Measurements from ENCODE around the gene ATP2C1.
"Not testable (repeated sequence)": the region's sequence is repeated elsewhere in the genome, so short reads cannot be mapped to it uniquely, and the experiment has no call there.

ATP2C1 gene

DNA sequence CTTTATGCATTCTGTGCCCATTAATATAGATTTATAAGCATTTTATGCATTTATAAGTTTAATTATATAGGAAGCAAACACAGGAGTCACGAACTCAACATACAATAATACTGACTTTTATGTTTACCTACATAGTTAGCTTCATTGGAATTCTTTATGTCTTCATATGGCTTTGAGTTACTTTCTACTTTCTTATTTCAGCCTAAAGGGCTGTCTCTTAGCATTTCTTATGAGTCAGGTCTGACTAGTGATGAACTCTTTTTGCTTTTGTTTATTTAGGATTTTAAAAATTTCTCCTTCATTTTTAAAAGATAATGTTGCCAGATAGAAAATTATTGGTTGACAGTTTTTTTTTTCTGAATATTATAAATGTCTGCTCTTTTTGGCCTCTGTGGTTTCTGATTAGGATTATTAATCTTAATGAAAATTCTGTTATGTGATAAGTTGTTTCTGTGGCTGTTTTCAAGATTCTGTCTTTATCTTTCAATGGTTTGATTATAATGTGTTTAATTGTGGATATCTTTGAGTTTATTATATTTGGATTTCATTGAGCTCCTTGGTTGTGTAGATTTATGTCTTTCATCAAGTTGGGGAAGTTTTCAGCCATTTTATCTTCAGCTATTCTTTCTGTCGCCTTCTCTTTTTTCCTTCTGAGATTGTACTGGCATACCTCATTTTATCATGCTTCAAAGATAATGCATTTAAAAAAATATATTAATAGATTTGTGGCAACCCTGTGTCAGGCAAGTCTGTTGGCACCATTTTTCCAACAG lies 54.3 kb downstream of the ATP2C1 start:
- DNase-seq, result no peak

DNA sequence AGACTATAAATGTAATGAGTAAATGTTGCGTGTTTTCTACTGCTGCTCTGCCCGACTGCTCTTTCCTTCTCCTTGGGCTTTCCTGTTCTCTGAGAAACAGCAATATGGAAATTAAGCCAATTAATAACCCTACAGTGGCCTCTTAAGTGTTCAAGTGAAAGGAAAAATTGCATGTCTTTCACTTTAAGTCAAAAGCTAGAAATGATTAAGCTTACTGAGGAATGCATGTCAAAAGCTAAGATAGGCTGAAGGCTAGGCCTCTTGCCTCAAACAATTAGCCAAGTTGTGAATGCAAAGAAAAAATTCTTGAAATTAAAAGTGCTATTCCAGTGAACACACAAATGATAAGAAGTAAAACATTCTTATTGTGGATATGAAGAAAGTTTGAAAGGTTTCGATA lies 55.0 kb downstream of the ATP2C1 start:
- DNase-seq, result no peak

GRCh38 chr3:130950124-130950523 lies 56.2 kb downstream of the ATP2C1 start:
- DNase-seq, result no peak

GRCh38 chr3:130950641-130951040 lies 56.8 kb downstream of the ATP2C1 start:
- DNase-seq, result no peak

- no peak for DNase-seq
Observed at GRCh38 chr3:130955481-130955880, 61.6 kb downstream of the ATP2C1 start.

DNA sequence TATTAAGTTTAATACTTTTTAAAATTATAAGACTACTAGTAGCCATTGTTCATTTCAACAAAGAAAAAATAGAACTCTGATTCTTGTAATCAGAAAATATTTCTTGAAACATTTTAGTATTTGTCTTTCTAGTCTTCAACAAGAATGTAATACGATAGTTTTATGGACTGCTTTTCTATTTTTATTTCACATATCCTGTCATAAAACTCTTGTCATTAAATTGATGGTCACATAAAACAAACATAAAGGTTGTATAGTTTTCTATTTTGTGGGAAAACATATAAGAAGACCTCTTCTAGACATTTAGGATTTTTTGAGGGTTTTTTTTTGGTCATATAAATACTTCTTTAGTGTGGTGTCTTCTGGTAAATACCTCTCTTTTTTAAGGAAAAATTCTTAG lies 62.4 kb downstream of the ATP2C1 start:
- no peak for DNase-seq

- no peak for DNase-seq
Observed at GRCh38 chr3:130956721-130957120, 62.8 kb downstream of the ATP2C1 start.

GRCh38 chr3:130960139-130960795 lies 66.4 kb downstream of the ATP2C1 start:
- no peak for DNase-seq

GRCh38 chr3:130961458-130961857 lies 67.6 kb downstream of the ATP2C1 start:
- no peak for DNase-seq

DNA sequence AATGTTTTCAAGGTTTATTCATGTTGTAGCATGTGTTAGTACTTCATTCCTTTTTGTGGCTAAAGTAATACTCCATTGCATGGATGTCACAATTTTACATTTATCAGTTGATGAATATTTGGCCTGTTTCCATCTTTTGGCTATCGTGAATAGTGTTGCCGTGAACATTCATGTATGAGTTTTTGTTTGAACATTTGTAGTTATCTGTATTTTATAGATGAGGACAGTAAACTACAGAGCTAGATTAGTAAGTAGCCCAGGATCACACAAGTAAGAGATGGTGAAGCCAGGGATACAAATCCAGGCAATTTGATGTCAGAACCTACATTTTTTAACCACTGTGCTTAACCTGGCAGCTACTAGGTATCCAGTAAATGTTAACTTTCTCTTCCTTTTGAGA lies 69.6 kb downstream of the ATP2C1 start:
- no peak for DNase-seq

DNA sequence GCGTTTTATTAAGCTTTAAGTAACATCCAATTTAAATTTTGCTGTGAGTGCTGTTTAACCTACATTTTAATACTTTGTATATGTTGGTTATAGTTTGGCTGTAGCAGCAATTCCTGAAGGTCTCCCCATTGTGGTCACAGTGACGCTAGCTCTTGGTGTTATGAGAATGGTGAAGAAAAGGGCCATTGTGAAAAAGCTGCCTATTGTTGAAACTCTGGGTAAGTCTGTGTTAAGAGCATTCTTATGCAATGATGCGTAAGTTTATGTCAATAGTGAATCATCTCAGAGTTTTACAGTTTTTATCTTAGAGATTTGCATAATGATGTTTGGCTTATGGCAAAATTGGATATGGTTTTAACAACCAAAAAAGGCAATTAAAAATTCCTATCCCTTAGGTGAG lies 70.0 kb downstream of the ATP2C1 start:
- DNase-seq, result no peak

DNA sequence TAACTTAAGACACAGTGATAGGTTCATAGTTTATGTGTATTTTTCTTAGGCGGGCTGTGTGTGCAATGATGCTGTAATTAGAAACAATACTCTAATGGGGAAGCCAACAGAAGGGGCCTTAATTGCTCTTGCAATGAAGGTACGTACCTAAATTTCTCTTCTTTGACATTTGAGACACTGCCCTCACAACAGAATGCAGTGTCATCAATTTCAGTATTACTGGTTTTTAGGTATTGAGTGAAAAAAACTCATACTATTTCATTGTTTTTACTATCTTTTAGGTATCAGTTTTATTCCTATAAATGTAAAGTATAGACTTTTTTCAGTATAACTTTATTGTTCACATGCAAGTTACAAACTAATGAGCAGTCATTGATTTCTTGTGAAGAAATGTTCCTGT lies 73.4 kb downstream of the ATP2C1 start:
- no peak for DNase-seq

GRCh38 chr3:130968221-130968620 lies 74.3 kb downstream of the ATP2C1 start:
- no peak for DNase-seq

DNA sequence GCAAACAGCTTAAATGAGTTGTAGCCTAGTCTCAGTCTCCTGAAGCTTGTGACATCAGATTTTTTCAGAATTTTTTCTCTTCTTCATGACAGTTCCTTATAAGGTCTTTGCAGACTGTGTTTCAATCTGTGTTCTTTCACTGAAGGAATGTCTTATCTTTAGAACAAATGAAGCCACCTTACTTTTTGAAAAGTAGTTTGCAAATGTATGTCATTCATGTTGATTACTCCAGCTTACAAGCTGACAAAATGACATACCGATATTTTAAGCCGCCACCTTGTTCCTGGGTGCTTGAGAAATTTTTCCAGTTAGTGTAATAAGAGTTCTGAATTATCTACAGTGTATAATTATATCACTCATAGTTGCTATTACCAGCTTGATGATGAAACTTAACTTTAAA lies 75.7 kb downstream of the ATP2C1 start:
- DNase-seq, result no peak

DNA sequence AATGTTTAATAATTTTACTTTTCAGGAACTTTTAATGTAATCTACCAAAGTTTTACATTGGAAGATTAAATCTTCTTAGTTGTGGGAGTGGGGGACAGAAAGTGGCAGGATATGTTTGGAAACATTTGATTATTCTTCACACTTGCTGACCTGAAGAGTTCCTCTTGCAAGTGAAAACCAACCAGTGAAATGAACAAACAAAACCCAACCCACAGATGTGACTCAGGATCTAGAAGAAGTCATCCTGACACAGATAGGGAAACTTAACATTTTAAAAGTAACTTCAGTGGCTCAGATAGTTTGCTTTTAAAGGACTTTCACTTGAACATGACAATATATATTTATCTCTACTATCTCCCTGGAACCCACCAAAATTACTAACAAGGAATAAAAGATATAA lies 77.3 kb downstream of the ATP2C1 start:
- no peak for DNase-seq

GRCh38 chr3:130972592-130972991 lies 78.7 kb downstream of the ATP2C1 start:
- DNase-seq, result not testable (repeated sequence)

DNA sequence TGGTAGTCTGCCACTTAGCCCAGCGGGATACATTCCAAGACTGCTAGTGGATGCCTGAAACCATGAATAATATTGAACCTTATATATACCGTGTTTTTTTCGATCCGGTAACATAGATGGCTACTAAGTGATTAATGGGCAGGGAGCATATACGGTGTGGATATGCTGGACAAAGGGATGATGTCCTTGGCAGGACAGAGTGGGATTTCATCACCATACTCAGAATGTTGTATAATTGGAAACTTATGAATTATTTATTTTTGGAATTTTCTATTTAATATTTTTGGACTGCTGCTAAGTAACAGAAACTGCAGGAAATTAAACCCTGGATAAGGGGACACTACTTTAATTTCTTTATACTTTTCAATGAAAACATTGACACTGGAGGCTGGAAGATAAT lies 79.5 kb downstream of the ATP2C1 start:
- no peak for DNase-seq

DNA sequence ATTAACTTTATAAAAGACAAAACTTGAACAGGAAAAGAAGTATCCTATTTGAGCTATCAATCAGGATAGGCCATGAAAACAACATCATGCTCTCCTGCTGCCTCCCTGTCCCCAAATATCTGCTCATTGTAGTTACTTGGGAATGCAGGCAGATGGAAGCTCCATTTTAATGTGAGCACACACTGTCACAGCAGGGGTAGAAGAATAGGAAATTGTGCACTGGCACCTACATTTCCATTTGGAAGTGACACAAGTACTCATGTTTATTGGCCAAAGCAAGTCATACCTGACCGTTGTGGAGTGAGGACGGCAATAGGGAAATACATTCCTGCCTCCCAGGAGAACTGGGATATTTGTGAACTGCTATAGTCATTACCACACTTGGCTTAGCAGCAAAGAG lies 80.3 kb downstream of the ATP2C1 start:
- DNase-seq, result no peak

- no peak for DNase-seq
Observed at GRCh38 chr3:130975251-130975650, 81.4 kb downstream of the ATP2C1 start.

GRCh38 chr3:130976706-130977105 lies 82.8 kb downstream of the ATP2C1 start:
- no peak for DNase-seq

DNA sequence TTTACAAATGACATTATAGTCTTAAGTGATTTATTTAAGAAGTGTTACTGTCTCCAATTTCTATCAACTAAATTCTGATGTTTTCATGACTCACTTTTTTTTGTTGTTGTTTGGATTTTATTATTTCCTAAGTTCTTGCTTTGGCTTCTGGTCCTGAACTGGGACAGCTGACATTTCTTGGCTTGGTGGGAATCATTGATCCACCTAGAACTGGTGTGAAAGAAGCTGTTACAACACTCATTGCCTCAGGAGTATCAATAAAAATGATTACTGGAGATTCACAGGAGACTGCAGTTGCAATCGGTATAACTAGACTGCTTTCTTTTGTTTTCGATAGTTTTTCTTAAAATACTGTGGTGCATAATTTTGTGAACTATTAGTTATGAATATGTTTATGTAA lies 85.2 kb downstream of the ATP2C1 start:
- DNase-seq, result no peak

DNA sequence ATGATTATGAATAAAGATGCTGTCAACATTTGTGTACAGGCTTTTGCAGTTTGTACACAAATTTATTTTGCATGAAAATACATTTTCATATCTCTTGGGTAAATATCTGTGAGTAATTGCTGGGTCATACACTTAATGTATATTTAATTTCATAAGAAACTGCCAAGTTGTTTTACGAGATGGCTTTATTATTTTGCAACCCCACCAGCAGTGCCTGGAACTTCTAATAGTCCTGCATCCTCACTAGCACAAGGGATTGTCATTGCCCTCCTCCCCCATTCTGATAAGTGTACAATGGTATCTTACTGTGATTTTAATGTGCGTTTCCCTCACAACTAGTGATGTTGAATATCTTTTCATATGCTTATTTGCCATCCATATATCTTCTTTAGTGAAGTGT lies 87.6 kb downstream of the ATP2C1 start:
- no peak for DNase-seq

- DNase-seq, result no peak
Observed at GRCh38 chr3:130990282-130990681, 96.4 kb downstream of the ATP2C1 start.

DNA sequence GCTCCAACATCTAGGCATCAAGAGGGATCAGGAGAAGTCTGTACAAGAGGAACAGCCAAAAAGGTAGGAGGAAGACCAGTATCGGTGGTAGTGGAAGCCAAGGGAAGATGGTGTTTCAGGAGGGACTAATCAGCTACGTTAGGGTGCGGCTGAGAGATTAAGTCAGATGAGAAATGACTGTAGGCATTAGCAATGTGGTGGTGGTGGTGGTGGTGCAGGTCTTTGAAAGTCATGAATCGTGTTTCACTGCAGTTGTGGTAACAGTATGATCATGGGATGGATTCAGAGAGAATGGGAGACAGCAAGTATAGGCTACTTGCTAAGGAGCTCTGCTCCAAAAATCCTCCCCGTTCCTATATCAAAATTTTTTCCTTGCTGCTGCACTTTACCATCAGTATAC lies 97.2 kb downstream of the ATP2C1 start:
- DNase-seq, result no peak

GRCh38 chr3:130992344-130992743 lies 98.5 kb downstream of the ATP2C1 start:
- DNase-seq, result no peak
